ENCODE data around the gene CBLL1. TPM values are rescaled to one million over a fixed set of nuclear protein-coding genes. Genes with fewer than 3 reads are reported as not detected.

The CBLL1 gene, protein sequence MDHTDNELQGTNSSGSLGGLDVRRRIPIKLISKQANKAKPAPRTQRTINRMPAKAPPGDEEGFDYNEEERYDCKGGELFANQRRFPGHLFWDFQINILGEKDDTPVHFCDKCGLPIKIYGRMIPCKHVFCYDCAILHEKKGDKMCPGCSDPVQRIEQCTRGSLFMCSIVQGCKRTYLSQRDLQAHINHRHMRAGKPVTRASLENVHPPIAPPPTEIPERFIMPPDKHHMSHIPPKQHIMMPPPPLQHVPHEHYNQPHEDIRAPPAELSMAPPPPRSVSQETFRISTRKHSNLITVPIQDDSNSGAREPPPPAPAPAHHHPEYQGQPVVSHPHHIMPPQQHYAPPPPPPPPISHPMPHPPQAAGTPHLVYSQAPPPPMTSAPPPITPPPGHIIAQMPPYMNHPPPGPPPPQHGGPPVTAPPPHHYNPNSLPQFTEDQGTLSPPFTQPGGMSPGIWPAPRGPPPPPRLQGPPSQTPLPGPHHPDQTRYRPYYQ
- 48.7 and 50.7 TPM in 2 replicates for total RNA-seq

DNA sequence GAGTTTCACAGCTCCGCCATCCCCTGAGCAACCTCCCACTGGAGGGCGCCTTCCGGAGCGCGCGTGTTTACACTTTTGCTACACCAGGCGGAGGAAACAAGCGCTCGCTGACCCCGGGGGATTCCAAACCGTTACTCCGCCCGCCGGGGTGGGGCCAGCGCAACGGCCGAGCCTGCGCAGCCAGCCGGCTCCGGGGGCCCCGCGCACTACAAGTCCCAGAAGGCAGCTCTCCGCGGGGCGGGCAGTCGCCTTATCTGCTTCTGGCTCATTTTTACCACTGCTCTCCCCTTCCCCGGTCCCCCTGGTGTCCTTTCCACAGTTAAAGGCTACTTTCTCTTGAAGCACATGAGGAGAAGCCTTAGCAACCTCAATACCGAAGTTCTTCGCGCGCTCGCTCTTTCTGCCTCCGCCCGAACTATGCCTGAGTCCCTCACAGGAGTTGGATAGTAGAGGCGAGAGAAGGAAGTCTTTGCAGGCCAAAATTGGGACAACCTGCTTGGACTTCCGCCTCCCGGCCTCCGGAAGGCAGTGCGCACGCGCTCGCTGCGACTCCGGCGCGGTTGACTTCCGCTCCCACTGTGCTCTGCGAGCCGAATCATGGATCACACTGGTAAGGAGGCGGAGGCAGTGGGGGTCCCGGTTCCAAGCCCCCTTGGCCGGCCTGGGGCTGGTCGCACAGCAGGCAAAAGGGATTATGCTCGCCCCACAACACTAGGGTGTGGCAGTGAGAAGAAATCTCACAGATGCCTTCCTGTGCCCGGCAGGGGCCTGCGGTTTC, at the start of gene CBLL1:
Gene CBLL1 (plus strand): TSS at position 576 of the 778 bp plus-strand sequence. CDS start 22 bp downstream, at position 598.
- peak; percentile 100 for DNase-seq
- H3K9me3 Mint-ChIP-seq = no peaks in the 10 kb centered on the region
- peaks cover 1% of the 10 kb centered on the region for H3K27me3 Mint-ChIP-seq
- H3K4me3 Mint-ChIP-seq = peak within 1 kb of the TSS; percentile 91
- peaks cover 11% of the 10 kb centered on the region for H3K36me3 Mint-ChIP-seq (ENCODE audit: low read depth)
- H3K27ac Mint-ChIP-seq = peak within 1 kb of the TSS; percentile 99
- peaks cover 25% of the 10 kb centered on the region for H3K4me1 Mint-ChIP-seq
- intact Hi-C loops (cut with micrococcal nuclease) = loop anchor here (1.0 to 10.0 kb wide), 12 partner anchors 72 to 1631 kb away; partner anchors contain the start of genes BCAP29, DLD, DNAJB9 and SLC26A4

DNA sequence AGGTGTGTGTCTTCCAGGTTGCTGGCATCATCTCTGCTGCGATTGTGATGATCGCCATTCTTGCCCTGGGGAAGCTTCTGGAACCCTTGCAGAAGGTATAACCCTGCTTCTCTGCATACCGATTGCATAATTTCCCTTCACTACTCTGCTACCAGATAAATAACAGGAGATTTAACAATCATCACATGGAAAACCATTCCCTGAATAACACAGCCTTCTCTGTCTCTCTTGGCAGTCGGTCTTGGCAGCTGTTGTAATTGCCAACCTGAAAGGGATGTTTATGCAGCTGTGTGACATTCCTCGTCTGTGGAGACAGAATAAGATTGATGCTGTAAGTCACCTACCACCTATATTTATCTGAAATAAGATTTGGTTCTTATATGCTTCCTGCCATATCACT, 49.6 kb upstream of the CBLL1 start:
- H3K27ac Mint-ChIP-seq = no peak overlapping the region
- peaks cover 8% of the 10 kb centered on the region for H3K36me3 Mint-ChIP-seq (ENCODE audit: low read depth)
- H3K4me1 Mint-ChIP-seq = peaks cover 3% of the 10 kb centered on the region
- H3K4me3 Mint-ChIP-seq = no peak overlapping the region
- H3K27me3 Mint-ChIP-seq = no peaks in the 10 kb centered on the region
- DNase-seq = no peak
- intact Hi-C loops (cut with micrococcal nuclease) = no loop called here
- no peaks in the 10 kb centered on the region for H3K9me3 Mint-ChIP-seq

DNA sequence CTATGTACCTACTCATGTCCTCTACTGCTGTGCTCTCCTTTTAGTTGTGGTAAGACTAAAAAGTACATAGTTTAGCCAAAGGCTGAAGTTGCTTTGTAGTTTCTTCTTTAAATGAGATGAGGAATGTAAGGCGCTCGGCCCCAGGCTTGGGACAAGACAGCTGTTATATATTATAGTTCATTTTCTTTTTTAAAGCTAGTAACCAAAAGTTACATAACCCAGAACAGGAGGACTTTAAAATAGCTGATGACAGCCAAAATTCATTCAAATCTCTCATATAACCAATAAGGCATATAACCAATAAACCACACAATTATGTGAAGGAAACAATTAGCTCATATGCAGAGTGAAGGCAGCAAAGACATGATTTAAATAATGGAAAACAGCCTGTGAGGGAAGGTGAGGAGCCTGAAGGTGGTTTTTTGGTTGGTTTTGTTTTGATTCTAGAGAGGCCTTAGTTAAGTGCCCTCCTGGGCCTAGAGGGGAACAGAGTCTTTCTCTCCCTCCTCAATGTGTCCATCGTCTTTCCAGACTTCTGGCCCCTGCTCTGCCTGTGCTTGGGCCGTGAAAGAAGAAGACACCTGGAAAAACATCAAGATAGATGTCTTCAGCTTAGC, 47.5 kb upstream of the CBLL1 start:
- Mint-ChIP-seq H3K4me1 (peaks cover 3% of the 10 kb centered on the region), H3K27ac (no peak overlapping the region), H3K4me3 (no peak overlapping the region), H3K36me3 (ENCODE audit: low read depth) (peaks cover 14% of the 10 kb centered on the region), H3K9me3 (no peaks in the 10 kb centered on the region), H3K27me3 (no peaks in the 10 kb centered on the region)
- intact Hi-C loops (cut with micrococcal nuclease) = no loop called here
- no peak for DNase-seq

DNA sequence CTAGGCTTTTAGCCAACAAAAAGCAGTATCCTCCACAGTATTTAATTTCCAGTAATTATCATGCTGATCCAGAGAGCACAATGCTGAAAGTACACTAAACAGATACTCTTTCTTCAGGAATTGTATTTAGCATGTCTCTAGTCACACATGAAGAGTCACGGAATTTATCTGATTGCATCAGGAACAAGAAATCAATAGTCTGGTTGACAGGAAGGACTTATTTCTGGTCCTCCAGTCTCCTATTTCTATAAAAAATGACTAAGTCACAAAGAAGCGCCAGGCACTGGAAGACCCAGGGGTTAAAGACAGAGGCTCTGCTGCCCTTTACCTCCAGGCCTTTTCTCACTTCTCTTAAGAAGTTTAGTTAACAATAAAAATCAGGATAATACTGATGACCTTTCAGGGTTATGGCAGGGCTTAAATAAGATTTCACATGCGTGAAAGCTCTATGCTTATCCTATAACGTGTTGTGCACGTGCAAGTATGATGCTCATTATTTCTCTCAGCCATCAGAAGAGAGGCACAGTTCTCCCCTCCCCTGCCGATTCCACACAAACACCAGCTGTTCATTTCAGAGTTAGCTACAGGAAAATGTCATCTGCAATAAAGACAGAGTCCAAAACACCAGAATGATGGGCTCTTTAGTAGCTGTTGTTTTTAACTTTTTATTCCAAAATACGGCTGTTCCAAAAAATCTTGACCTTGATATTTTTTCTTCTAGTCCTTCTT, 46.5 kb upstream of the CBLL1 start:
- intact Hi-C loops (cut with micrococcal nuclease) = no loop called here
- peaks cover 19% of the 10 kb centered on the region for H3K36me3 Mint-ChIP-seq (ENCODE audit: low read depth)
- H3K9me3 Mint-ChIP-seq = no peaks in the 10 kb centered on the region
- no peak for DNase-seq
- H3K4me3 Mint-ChIP-seq = no peak overlapping the region
- H3K27ac Mint-ChIP-seq = no peak overlapping the region
- no peaks in the 10 kb centered on the region for H3K27me3 Mint-ChIP-seq
- H3K4me1 Mint-ChIP-seq = peaks cover 3% of the 10 kb centered on the region

DNA sequence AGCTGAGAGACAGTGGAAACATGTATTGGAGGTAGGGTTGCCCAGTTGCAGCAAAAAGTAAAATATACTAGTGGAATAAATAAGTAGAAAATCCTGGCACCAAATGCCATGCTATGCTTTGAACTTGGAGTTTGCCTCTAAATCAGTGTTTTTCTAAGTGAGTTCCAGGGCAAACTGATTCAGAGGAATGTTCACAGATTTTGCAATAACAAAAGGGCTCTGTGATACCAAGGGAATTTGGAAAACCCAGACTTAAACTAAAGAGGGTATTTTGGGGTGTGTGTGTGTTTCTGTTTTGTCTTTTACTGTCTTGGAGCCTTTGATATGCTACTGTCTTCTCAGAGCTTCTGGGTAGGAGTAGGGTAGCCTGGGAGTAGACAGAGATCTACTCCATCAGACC, 43.4 kb upstream of the CBLL1 start:
- H3K4me1 Mint-ChIP-seq = peaks cover 7% of the 10 kb centered on the region
- intact Hi-C loops (cut with micrococcal nuclease) = no loop called here
- no peak overlapping the region for H3K4me3 Mint-ChIP-seq
- no peaks in the 10 kb centered on the region for H3K27me3 Mint-ChIP-seq
- DNase-seq = no peak
- no peak overlapping the region for H3K27ac Mint-ChIP-seq
- H3K9me3 Mint-ChIP-seq = no peaks in the 10 kb centered on the region
- H3K36me3 Mint-ChIP-seq (ENCODE audit: low read depth) = peaks cover 32% of the 10 kb centered on the region

DNA sequence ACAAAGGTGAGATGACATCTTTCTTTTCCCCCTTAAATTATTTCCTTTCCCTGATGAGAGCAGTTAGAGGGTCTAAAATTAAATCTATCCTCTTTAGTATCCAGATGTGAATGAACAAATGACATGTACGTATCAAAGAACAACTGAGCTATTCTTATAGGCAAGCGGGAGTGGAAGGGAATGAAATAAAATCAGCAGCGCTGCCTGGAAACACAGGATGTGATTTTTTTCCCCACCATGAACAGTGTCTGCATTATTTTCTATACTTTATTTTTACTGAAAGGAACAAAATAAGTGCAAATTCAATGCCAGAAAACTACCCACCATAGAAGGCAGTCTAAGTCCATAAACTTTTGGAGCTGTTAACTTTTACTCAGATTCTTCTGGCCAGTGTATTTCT, 42.8 kb upstream of the CBLL1 start:
- peaks cover 7% of the 10 kb centered on the region for H3K4me1 Mint-ChIP-seq
- H3K27ac Mint-ChIP-seq = no peak overlapping the region
- H3K36me3 Mint-ChIP-seq (ENCODE audit: low read depth) = peaks cover 32% of the 10 kb centered on the region
- no peaks in the 10 kb centered on the region for H3K9me3 Mint-ChIP-seq
- DNase-seq = no peak
- H3K4me3 Mint-ChIP-seq = no peak overlapping the region
- intact Hi-C loops (cut with micrococcal nuclease) = no loop called here
- no peaks in the 10 kb centered on the region for H3K27me3 Mint-ChIP-seq

DNA sequence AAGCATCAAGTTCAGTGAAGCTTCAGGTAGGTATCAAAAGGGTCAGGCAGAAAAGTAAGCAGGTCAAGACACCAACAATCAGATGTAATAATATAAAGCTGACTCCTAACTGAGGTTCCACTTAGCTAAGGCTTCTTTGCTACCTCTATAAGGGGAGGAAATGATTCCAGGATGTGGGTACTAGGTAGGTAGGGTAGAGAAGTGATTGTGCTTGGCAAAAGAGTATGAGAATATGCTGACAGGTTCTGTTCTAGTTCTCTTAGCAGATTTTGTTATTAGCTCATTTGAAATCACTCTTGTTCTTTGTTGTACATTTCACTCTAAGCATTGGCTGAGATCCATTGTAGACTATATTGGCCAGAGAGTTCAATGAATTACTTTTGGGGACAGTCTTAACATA, 40.7 kb upstream of the CBLL1 start:
- Mint-ChIP-seq H3K4me3 (no peak overlapping the region), H3K27ac (no peak overlapping the region), H3K9me3 (no peaks in the 10 kb centered on the region), H3K27me3 (no peaks in the 10 kb centered on the region), H3K36me3 (ENCODE audit: low read depth) (peaks cover 32% of the 10 kb centered on the region), H3K4me1 (peaks cover 4% of the 10 kb centered on the region)
- intact Hi-C loops (cut with micrococcal nuclease) = no loop called here
- DNase-seq = no peak

DNA sequence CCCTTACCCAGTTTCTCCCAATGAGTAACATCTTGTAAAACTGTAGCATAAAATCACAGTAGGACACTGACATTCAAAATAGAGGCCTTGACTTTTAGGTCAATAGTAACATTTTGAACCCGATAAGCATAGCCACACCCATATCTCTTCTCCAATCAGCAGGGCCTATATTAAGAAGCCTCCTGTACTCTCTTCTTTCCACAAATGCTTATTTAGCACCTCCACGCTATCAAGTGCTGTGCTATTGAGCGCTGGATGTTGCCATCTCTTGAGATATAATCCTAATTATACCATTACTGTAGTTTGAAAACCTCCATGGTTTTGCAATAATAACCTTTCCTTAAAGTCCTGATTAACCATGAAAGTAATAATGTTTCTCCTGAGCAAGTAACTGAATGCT, 40.1 kb upstream of the CBLL1 start:
- Mint-ChIP-seq H3K36me3 (ENCODE audit: low read depth) (peaks cover 35% of the 10 kb centered on the region), H3K9me3 (no peaks in the 10 kb centered on the region), H3K4me1 (peaks cover 4% of the 10 kb centered on the region), H3K27me3 (no peaks in the 10 kb centered on the region), H3K27ac (no peak overlapping the region), H3K4me3 (no peak overlapping the region)
- DNase-seq = no peak
- intact Hi-C loops (cut with micrococcal nuclease) = no loop called here

DNA sequence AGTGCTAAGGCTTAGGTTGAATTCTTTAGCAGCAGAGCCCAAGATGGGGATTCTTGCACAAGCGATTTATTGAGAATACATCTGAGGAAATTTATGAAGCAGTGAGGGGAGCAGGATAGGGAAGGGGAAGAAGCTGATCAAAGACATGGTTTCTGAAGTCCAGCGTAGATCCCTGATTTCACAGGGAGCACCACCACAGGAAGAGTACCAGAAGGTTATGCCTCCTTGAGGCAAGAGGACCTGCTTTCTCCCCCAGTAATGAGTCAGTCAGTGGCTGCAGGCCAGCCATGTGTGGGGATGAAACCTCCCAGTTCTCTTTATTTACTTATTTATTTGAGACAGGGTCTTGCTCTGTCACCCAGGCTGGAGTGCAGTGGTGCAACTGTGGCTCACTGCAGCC, 35.0 kb upstream of the CBLL1 start:
- Mint-ChIP-seq H3K36me3 (ENCODE audit: low read depth) (peaks cover 29% of the 10 kb centered on the region), H3K4me3 (no peak overlapping the region), H3K4me1 (no peaks in the 10 kb centered on the region), H3K9me3 (no peaks in the 10 kb centered on the region), H3K27me3 (no peaks in the 10 kb centered on the region), H3K27ac (peak overlapping the region; percentile 7)
- DNase-seq = no peak
- intact Hi-C loops (cut with micrococcal nuclease) = no loop called here

DNA sequence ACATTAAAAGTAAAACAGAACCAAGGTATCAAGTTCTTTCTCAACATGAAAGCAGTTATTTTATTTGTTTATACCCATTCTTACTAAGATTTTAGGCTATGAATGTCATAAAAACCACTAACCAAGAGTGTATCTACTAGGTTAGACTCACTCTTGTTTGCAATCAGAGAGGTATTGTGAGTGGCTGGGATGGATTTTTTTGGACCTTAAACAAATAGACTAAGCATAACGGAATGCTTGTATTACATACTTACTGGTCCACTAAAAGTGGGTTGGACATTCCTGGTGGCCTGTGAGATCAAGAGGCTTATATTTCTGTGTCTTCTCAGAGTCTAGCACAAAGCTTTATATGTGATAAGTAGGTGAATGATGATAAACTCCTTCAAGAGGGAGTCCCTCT, 32.6 kb upstream of the CBLL1 start:
- Mint-ChIP-seq H3K27me3 (no peaks in the 10 kb centered on the region), H3K4me3 (no peak overlapping the region), H3K9me3 (no peaks in the 10 kb centered on the region), H3K4me1 (no peaks in the 10 kb centered on the region), H3K36me3 (ENCODE audit: low read depth) (peaks cover 19% of the 10 kb centered on the region), H3K27ac (no peak overlapping the region)
- DNase-seq = no peak
- intact Hi-C loops (cut with micrococcal nuclease) = no loop called here

DNA sequence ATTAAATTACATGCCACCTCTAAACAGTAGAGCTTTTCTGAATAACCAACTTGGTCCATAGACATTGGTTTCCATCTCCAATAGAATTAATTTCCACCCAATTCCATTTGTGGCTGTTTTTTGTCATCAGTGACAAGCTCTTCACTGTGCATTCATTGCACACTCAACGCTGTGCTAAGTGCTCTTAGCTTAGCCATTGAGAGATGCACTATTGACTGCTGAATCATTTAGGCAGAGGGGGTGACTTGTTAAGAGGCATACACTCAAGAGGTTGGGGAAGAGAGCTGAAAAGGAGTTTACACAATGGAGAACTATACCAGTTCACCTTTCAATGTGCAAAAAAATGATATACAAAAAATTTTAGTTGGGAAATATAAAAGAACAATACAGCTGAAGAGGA, 31.9 kb upstream of the CBLL1 start:
- H3K27ac Mint-ChIP-seq = no peak overlapping the region
- no peak overlapping the region for H3K4me3 Mint-ChIP-seq
- intact Hi-C loops (cut with micrococcal nuclease) = no loop called here
- no peaks in the 10 kb centered on the region for H3K27me3 Mint-ChIP-seq
- no peaks in the 10 kb centered on the region for H3K4me1 Mint-ChIP-seq
- peaks cover 18% of the 10 kb centered on the region for H3K36me3 Mint-ChIP-seq (ENCODE audit: low read depth)
- no peak for DNase-seq
- no peaks in the 10 kb centered on the region for H3K9me3 Mint-ChIP-seq

DNA sequence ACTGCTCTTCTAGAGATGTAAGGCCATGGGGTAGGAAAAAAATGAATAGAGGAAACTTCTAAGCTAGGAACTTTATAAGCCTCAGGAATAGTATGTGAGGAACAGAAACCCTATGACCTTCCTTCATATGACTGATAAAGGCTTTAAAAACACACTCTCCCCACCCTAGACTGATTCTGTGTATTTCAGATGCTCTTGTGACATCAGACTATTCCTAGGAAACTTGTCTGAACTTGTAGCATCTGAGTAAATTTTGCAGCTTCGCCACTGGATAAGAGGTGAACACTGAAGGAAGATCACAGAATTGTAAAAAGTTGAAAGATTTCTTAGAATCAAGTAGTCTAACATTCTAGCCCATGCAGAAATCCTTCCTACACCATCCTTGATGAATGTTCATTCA, 31.0 kb upstream of the CBLL1 start:
- no peak for DNase-seq
- Mint-ChIP-seq H3K36me3 (ENCODE audit: low read depth) (peaks cover 15% of the 10 kb centered on the region), H3K4me1 (no peaks in the 10 kb centered on the region), H3K9me3 (no peaks in the 10 kb centered on the region), H3K27ac (no peak overlapping the region), H3K27me3 (no peaks in the 10 kb centered on the region), H3K4me3 (no peak overlapping the region)
- intact Hi-C loops (cut with micrococcal nuclease) = no loop called here

DNA sequence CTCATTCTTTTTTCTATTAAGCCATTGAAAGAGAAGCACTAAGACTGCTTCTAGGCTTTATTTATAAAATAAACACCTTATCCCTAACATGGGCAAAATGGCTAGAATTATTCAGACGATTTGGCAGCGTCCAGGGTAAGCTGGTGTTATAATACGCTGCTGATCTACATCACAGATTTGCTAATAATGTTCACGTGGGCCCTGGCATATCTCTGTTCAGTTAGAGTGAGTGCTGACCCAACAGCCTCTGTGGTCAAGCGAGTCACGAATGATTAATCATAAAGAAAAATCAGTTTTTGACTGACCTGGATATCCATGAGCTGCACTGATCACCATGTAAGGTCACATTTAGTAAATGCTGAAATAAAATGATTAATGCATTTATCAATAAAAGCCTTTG, 28.4 kb upstream of the CBLL1 start:
- Mint-ChIP-seq H3K36me3 (ENCODE audit: low read depth) (peaks cover 9% of the 10 kb centered on the region), H3K9me3 (no peaks in the 10 kb centered on the region), H3K4me1 (peaks cover 3% of the 10 kb centered on the region), H3K4me3 (no peak overlapping the region), H3K27ac (no peak overlapping the region), H3K27me3 (no peaks in the 10 kb centered on the region)
- intact Hi-C loops (cut with micrococcal nuclease) = no loop called here
- no peak for DNase-seq

All from activated CD4-positive, alpha-beta T cell treated with anti-CD3 and anti-CD28 coated beads, Interleukin-2, amount 10 ng/mL, durations not matched to agents 24 days and 14 days (primary cell).